ENCODE results near the gene ANK2. TPM values are rescaled to one million over a fixed set of nuclear protein-coding genes. Genes with fewer than 3 reads are reported as not detected.
"Not testable (repeated sequence)": the region's sequence is repeated elsewhere in the genome, so short reads cannot be mapped to it uniquely, and the experiment has no call there.

ANK2 gene
- total RNA-seq, 1 donor from 2014 or later = 121 TPM

GRCh38 chr4:113179996-113180395, 130.5 kb downstream of the ANK2 start:
- Histone ChIP-seq H2AFZ (replicated peaks) (no peak overlapping the region), H3K79me2 (ENCODE audit: low read depth) (peaks cover 12% of the 10 kb centered on the region), H3K36me3 (no peaks in the 10 kb centered on the region), H3K4me3 (no peak overlapping the region), H3K4me2 (no peak overlapping the region), H4K20me1 (ENCODE audit: low read depth) (peaks cover 43% of the 10 kb centered on the region), H3K9me3 (ENCODE audit: low read depth) (no peaks in the 10 kb centered on the region), H3K27me3 (no peaks in the 10 kb centered on the region), H3K9ac (no peak overlapping the region), H3K27ac (no peak overlapping the region), H3F3A (ENCODE audit: low read depth) (peaks cover 5% of the 10 kb centered on the region), H3K4me1 (no peaks in the 10 kb centered on the region)
- Mint-ChIP-seq H3K9me3 (no peaks in the 10 kb centered on the region), H3K4me3 (no peak overlapping the region), H3K27ac (no peak overlapping the region), H3K36me3 (no peaks in the 10 kb centered on the region), H3K4me1 (no peaks in the 10 kb centered on the region), H3K27me3 (ENCODE audit: insufficient read depth, low read depth) (no peaks in the 10 kb centered on the region)
- DNase-seq (ENCODE audit: low spot score) = no peak
- no peak for TF ChIP-seq EZH2 (IDR thresholded peaks at IDR 0.05)
- TF ChIP-seq CTCF (IDR thresholded peaks at IDR 0.05) = no peak
- TF ChIP-seq EZH2phosphoT487 (IDR thresholded peaks at IDR 0.05) = no peak

GRCh38 chr4:113181289-113182007, 132.0 kb downstream of the ANK2 start:
- no peaks in the 10 kb centered on the region for H3K36me3 Mint-ChIP-seq
- Histone ChIP-seq H3K4me2 (no peak overlapping the region), H3K27ac (no peak overlapping the region), H3K9ac (no peak overlapping the region), H4K20me1 (ENCODE audit: low read depth) (peaks cover 57% of the 10 kb centered on the region), H3K4me3 (no peak overlapping the region), H2AFZ (replicated peaks) (no peak overlapping the region), H3K4me1 (no peaks in the 10 kb centered on the region), H3K79me2 (ENCODE audit: low read depth) (peaks cover 12% of the 10 kb centered on the region), H3F3A (ENCODE audit: low read depth) (peaks cover 15% of the 10 kb centered on the region), H3K36me3 (no peaks in the 10 kb centered on the region), H3K9me3 (ENCODE audit: low read depth) (no peaks in the 10 kb centered on the region), H3K27me3 (no peaks in the 10 kb centered on the region)
- no peak overlapping the region for H3K4me3 Mint-ChIP-seq
- H3K4me1 Mint-ChIP-seq = no peaks in the 10 kb centered on the region
- no peaks in the 10 kb centered on the region for H3K27me3 Mint-ChIP-seq (ENCODE audit: insufficient read depth, low read depth)
- no peak for DNase-seq (ENCODE audit: low spot score)
- H3K27ac Mint-ChIP-seq = no peak overlapping the region
- TF ChIP-seq EZH2phosphoT487 (IDR thresholded peaks at IDR 0.05) (no peak), CTCF (IDR thresholded peaks at IDR 0.05) (no peak), EZH2 (IDR thresholded peaks at IDR 0.05) (no peak)
- no peaks in the 10 kb centered on the region for H3K9me3 Mint-ChIP-seq

DNA sequence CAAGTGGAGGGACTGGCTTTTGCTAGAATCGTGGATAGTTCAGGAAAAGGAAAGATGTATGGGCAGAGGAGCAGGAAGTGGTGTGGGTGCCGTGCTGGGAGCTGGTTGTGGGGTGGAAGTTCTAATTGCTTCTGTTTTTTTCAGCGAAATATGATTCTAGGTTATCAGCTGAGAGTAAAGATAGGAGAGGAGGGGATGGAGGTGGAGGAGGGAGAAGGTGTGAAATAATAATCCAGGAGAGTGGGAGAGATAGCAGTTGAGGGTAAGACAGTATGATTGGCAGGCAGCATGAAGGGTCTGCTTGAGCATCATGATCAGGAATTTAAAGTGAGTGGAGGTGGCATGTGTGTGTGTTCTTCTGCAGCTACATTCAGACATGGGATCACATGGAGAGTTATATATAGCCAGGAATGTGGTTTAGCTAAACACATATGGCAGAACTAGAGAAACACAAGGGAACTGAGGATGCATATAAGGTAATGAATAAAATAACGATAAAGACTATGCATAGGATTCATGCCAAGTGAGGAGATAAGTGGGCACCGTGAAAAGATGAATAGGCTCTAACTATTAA, 133.7 kb downstream of the ANK2 start:
- DNase-seq (ENCODE audit: low spot score) = no peak
- no peak overlapping the region for H3K27ac Mint-ChIP-seq
- Histone ChIP-seq H3K4me1 (no peaks in the 10 kb centered on the region), H3K36me3 (no peaks in the 10 kb centered on the region), H2AFZ (replicated peaks) (no peak overlapping the region), H3F3A (ENCODE audit: low read depth) (peaks cover 15% of the 10 kb centered on the region), H3K4me2 (no peak overlapping the region), H3K9me3 (ENCODE audit: low read depth) (no peaks in the 10 kb centered on the region), H4K20me1 (ENCODE audit: low read depth) (peaks cover 63% of the 10 kb centered on the region), H3K27ac (no peak overlapping the region), H3K9ac (no peak overlapping the region), H3K4me3 (no peak overlapping the region), H3K27me3 (no peaks in the 10 kb centered on the region), H3K79me2 (ENCODE audit: low read depth) (peaks cover 12% of the 10 kb centered on the region)
- H3K9me3 Mint-ChIP-seq = no peaks in the 10 kb centered on the region
- H3K36me3 Mint-ChIP-seq = no peaks in the 10 kb centered on the region
- no peaks in the 10 kb centered on the region for H3K27me3 Mint-ChIP-seq (ENCODE audit: insufficient read depth, low read depth)
- H3K4me3 Mint-ChIP-seq = no peak overlapping the region
- no peaks in the 10 kb centered on the region for H3K4me1 Mint-ChIP-seq
- TF ChIP-seq EZH2phosphoT487 (IDR thresholded peaks at IDR 0.05) (no peak), CTCF (IDR thresholded peaks at IDR 0.05) (no peak), EZH2 (IDR thresholded peaks at IDR 0.05) (no peak)

GRCh38 chr4:113186220-113186619, 136.8 kb downstream of the ANK2 start:
- H3K36me3 Mint-ChIP-seq; H3K4me3 Mint-ChIP-seq; H3K9me3 ChIP-seq (ENCODE audit: low read depth); H3K79me2 ChIP-seq (ENCODE audit: low read depth); H3K4me1 Mint-ChIP-seq; H3K27me3 ChIP-seq; H2AFZ ChIP-seq (replicated peaks); H3K4me2 ChIP-seq; H3K27ac Mint-ChIP-seq; H3K36me3 ChIP-seq; H3K4me1 ChIP-seq; H3K4me3 ChIP-seq; H3K27me3 Mint-ChIP-seq (ENCODE audit: insufficient read depth, low read depth); H3K9me3 Mint-ChIP-seq; DNase-seq (ENCODE audit: low spot score); H3K9ac ChIP-seq: not testable (repeated sequence)
- Histone ChIP-seq H3K27ac (peak overlapping the region; percentile 29), H4K20me1 (ENCODE audit: low read depth) (peaks cover 50% of the 10 kb centered on the region), H3F3A (ENCODE audit: low read depth) (peaks cover 12% of the 10 kb centered on the region)
